ENCODE data around the gene CD2. TPM values are rescaled to one million over a fixed set of nuclear protein-coding genes. Genes with fewer than 3 reads are reported as not detected.

Gene CD2
- total RNA-seq, result not detected in 2 replicates

GRCh38 chr1:116754198-116754977 lies at the start of gene CD2:
Gene CD2 (plus strand): TSS chr1:116754430. CDS start chr1:116754493, 63 bp downstream.

Other genes with a start within 250 kb of the CD2 start
- 7.4 and 13.9 TPM in 2 replicates for gene CD58, start 183.4 kb upstream of the CD2 start, total RNA-seq
- 13.7 and 30.8 TPM in 2 replicates for gene IGSF3, start 86.7 kb upstream of the CD2 start, total RNA-seq
- 47.6 and 76.2 TPM in 2 replicates for gene PTGFRN, start 155.5 kb downstream of the CD2 start, total RNA-seq
- gene CD101, start 247.3 kb downstream of the CD2 start, total RNA-seq, result 0.38 and 1.6 TPM in 2 replicates